Testis (tissue), 2 donors: Measurements from ENCODE around the gene GFOD1.

Experiments used
- CTCF ChIP-seq, 3 experiments: fragments of 450-650 bp in 2 of 3; fragments of 200-600 bp in 1 of 3; sonication (generic) in 1 of 3; IDR thresholded peaks; one replicate each; pipeline ENCODE4 v1.5.1; 2016 to 2019; ENCODE audit warnings: antibody characterized with exemption in 3 of 3, mild to moderate bottlenecking in 2 of 3, moderate library complexity in 1 of 3
- POLR2A ChIP-seq: fragments of 450-650 bp; IDR thresholded peaks from one replicate; pipeline ENCODE4 v1.6.1; 2017; ENCODE audit warnings: antibody characterized with exemption, mild to moderate bottlenecking, moderate library complexity

- no peak for TF ChIP-seq POLR2A
- TF ChIP-seq CTCF (IDR thresholded peaks at IDR 0.05): no peak
These were observed 82.5 kb downstream of the GFOD1 start for GRCh38 chr6:13404892-13405254.
